GM19395 (cell line): ENCODE data around the gene ERCC4.

Experiments used
- ATAC-seq: cut with Tn5 transposase; IDR thresholded peaks from one replicate; pipeline ENCODE4 v1.9.1; 2021; ENCODE audit warnings: mild to moderate bottlenecking, moderate library complexity; ENCODE audit not compliant: unreplicated experiment

ERCC4 gene

GRCh38 chr16:13945744-13946485 is 26.0 kb downstream of the ERCC4 start:
- ATAC-seq = no peak

- no peak for ATAC-seq
Observed at GRCh38 chr16:13948086-13948485, 28.1 kb downstream of the ERCC4 start.

GRCh38 chr16:13950821-13951547 is 31.0 kb downstream of the ERCC4 start:
- ATAC-seq = no peak

GRCh38 chr16:13951611-13952010 is 31.7 kb downstream of the ERCC4 start:
- no peak for ATAC-seq

- no peak for ATAC-seq
Observed at GRCh38 chr16:13953501-13953900, 33.5 kb downstream of the ERCC4 start.

- no peak for ATAC-seq
Observed at GRCh38 chr16:13956635-13957196, 36.8 kb downstream of the ERCC4 start.

GRCh38 chr16:13957197-13958078 is 37.5 kb downstream of the ERCC4 start:
- ATAC-seq = peak; percentile 82

GRCh38 chr16:13958474-13958873 is 38.5 kb downstream of the ERCC4 start:
- ATAC-seq = no peak

GRCh38 chr16:13959626-13960025 is 39.7 kb downstream of the ERCC4 start:
- ATAC-seq = no peak

GRCh38 chr16:13961099-13961811 is 41.3 kb downstream of the ERCC4 start:
- ATAC-seq = no peak

- ATAC-seq = no peak
Observed at GRCh38 chr16:13962232-13962631, 42.3 kb downstream of the ERCC4 start.

GRCh38 chr16:13968835-13969234 is 48.9 kb downstream of the ERCC4 start:
- no peak for ATAC-seq

GRCh38 chr16:13969711-13970110 is 49.8 kb downstream of the ERCC4 start:
- ATAC-seq = no peak

GRCh38 chr16:13970708-13971422 is 50.9 kb downstream of the ERCC4 start:
- ATAC-seq = no peak

GRCh38 chr16:13973321-13974023 is 53.5 kb downstream of the ERCC4 start:
- ATAC-seq = no peak

GRCh38 chr16:13977177-13977576 is 57.2 kb downstream of the ERCC4 start:
- no peak for ATAC-seq

- no peak for ATAC-seq
Observed at GRCh38 chr16:13982451-13982850, 62.5 kb downstream of the ERCC4 start.

- no peak for ATAC-seq
Observed at GRCh38 chr16:13983625-13984024, 63.7 kb downstream of the ERCC4 start.

GRCh38 chr16:13984794-13985193 is 64.8 kb downstream of the ERCC4 start:
- no peak for ATAC-seq
